HG03342 (cell line): Measurements from ENCODE around the gene PSD4.

ENCODE experiments used
- ATAC-seq: cut with Tn5 transposase; IDR thresholded peaks from one replicate; pipeline ENCODE4 v1.9.1; 2021; ENCODE audit warnings: mild to moderate bottlenecking, moderate library complexity; ENCODE audit not compliant: unreplicated experiment

The PSD4 gene

DNA sequence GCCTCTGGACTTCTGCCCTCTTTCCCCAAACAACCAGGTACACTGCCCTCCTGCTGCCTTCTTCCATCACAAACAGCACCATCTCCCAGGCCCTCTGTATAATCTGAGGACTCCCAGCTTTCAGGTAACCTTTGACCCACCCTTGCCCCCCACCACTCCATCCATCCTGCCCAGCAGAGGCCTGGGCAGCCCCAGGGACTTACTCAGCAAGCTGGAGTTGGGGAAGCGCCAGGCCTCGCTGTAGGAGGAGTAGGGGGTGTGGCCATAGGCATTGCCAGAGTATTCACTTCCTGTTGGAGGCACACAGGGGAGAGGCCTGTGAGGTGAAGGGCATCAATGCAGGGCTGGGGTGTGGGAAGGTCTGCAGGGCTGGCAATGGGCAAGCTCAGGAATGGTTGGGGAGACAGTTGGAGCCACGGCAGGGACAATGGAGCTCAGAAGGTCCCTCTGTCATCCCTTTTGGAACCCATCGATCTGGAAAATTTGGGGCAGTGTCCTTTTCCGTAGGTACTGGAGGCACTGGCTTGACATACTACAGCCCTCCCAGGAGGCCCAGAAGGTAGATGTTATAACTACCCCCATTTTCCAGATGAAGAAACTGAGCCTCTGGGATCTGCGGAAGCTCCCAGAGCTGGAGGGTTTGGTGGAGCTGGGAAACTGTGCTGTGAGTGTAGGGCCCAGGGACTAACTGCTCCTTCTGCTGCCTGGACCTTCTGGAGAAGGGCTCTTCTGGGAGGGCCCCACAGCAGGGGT, 46.3 kb downstream of the PSD4 start:
- no peak for ATAC-seq

DNA sequence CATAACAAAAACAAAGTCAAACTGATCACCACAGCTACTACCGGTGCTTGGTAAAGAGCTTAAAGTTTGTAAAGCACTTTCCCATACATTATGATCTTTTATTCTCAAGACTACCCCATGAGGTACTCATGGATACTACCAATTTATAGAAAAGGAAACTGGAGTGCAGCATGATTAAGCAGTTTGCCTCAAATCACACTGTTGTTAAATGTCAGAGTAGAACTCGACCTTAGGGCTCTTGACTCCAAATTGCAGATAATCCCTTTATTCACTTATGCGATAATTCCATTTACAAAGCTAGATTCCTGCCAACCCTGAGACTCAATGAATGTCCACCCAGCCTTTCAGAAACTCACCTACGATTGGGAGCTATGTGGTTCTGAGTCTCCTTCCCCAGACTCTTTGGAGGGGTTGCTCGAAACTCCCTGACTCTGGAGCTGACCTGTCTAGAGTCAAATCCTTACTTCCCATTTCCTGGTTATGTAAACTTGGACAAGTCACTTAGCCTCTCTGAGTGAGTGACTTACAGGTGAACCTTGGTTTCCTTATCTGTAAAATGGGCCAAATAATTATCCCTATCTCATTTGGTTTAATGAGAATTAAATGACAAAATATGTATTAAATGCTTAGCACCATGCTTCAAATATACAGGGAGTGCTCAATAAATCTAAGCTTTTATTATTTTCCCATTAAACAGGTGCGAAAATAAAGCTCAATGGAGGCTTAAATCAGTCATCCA, 47.4 kb downstream of the PSD4 start:
- ATAC-seq, result no peak

DNA sequence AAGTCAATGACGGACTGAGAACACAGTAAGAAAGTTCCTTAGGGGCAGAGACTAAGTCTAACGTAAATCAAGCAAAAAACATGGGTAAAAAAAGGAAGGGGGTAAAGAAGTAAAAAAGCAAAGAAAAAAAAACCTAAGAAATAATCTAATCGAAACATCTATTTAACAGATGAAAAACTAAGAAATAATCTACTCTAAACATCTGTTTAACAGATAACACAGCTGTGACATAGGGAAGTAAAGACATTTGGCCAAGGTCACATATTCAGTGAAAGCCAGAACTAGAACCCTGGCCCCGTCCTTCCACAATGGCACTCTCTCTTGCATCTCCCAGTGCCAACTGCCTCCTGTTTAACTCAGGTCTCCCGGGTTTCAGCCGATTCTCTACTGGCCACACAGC, 48.1 kb downstream of the PSD4 start:
- ATAC-seq, result no peak

DNA sequence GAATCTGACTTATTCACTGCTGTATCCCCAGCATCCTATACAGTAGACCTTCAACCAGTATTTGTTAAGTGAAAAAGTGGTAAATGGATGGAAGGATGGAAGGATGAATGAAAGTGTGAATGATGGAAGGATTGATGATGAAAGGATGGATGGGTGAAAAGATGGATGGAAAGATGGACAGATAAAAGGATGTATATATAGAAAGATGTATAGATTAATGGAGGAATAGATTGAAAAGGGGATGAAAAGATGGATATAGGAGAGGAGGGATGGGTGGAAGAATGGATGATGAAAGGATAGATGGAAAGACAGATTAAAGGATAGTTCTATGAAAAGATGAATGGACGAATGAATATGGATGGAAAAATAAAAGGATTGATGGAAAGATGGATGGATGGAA, 50.0 kb downstream of the PSD4 start:
- ATAC-seq, result no peak

DNA sequence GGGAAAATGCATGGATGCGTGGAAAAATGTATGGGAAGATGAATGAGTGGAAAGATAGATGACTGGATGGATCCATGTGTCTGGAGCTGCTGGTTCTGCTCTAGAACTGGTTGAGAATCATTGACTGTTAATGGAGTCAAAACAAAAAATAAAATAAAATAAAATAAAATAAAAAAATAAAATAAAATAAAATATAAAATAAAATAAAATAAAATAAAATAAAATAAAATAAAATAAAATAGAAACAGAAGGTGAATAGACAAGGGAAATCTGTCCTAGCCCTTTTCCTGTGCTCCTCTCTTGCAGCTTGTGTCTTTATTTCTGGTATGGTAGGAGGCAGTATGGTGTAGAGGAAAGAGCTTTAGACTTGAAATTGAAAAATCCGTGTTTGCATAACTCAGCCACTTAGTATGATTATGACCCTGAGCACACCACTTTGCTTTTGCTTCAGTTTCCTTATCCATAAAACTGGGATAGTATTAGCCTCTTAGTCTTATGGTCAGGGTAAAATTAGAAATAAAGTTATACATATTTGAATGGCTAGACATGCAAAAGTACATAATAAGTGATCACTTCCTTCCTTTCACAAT, 51.0 kb downstream of the PSD4 start:
- ATAC-seq, result no peak

DNA sequence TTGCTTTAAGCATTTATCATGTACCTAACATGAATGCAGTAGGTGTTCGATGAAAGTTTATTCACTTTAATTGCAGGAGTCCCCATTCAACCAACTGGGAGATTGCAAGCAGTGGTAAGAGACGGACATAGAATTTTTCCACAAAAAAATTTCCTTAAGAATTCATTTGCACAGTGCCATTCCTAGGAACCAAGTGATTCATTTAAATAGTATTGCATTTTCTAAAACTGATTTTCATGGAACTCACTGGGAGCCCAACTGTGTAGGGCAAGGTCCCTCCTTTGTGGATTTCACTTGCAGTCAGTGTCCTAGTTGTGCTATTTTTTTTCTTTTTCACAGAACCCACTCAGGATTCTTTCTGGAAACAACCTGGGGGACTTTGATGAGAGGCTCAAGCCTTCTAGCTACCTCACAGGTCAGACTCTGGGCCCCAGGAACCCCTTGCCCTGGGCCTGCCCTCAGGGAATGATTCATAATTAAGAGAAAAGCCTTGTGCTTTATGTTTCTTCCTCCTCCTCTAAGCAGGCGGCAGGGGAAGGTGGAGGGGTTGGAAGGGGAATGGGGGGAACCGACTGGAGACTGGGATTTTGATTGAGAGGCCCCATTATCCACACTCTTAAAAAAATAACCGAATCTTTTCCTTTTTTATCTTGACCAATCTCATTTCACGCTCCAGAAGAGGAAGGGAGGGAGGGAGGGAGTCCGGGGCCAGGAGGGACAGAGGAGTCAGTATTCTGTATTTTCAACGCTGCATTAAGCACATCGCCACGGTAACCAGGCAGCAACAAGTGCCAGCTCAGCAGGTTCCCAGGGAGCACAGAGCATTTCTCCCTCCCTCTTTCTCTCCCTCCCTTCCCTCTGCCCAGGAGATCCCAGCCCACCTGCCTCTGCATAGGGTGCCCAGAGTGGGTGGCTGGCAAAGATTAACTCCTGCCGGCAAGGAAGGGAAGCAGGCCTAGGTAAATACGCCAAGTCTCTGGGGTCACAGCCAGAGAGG, 51.8 kb downstream of the PSD4 start:
- ATAC-seq, result no peak

DNA sequence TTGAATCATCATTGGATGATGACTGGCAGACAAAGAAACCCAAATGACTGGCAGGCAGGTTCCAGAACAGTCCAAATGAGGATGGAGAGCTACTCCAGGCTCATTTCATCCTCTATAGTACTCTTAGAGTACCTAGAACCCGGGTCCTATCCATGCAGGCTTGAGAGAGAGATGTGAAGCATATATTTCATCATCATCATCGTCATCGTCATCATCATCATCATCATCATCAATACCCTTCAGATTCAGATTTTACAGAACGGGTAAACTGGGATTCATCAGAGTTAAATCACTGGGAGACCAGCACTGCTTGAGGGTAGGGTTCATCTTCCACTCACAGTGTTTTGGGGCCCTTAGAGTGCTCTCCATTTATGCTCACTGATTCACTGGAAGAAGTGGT, 52.7 kb downstream of the PSD4 start:
- no peak for ATAC-seq

DNA sequence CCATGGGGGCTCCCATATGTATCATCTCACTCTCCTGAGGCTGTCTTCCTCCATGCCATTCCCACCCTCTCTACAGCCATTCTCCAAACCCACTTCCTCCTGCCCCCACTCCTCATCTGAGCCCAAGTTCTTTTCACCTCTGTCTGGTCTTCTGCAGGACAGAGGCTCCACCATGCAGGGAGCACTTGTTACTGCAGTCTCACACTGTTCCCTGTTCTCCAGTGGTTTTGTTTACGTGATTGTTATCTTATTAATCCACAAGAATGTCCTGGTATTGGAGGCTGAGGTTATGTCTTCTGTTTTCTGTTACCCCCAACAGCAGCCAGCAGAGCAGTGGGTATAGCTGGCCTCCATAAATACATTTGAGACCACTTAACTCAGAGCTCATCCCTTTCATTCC, 53.5 kb downstream of the PSD4 start:
- no peak for ATAC-seq

DNA sequence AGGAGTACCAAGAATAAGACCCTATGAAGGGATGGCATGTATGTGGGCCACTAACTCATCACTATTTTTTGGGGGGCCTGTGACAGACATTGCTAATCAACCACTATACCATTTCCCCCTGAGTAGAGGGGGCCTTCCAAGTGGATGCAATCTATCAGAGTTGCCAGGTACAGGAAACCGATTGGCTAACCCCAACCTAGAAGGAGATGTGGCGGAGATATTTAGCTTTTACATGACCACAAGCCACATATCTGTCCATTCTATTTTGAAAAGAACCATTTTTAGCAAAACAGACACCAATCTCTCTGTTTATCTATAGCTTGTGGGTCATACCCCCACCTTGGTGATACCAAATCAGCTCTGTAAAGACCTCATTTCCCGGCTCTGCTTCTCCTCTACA, 53.9 kb downstream of the PSD4 start:
- no peak for ATAC-seq

DNA sequence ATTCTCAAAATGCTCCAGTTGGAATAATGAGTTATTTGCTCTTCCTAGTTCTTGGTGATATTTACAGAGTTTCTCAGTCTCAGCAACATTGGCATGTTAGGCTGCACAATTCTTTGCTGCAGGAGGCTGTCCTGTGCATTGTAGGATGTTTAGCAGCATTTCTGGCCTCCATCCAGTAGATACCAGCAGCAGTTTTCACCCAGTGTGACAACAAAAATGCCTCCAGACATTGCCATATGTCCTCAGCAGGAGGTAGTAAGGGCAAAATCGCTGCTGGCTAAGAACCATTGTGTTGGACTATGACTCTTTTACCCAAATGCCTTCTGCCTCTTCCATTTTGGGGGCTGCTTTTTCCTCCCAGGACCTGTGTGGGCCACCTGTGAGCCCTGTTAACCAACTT, 54.6 kb downstream of the PSD4 start:
- no peak for ATAC-seq

DNA sequence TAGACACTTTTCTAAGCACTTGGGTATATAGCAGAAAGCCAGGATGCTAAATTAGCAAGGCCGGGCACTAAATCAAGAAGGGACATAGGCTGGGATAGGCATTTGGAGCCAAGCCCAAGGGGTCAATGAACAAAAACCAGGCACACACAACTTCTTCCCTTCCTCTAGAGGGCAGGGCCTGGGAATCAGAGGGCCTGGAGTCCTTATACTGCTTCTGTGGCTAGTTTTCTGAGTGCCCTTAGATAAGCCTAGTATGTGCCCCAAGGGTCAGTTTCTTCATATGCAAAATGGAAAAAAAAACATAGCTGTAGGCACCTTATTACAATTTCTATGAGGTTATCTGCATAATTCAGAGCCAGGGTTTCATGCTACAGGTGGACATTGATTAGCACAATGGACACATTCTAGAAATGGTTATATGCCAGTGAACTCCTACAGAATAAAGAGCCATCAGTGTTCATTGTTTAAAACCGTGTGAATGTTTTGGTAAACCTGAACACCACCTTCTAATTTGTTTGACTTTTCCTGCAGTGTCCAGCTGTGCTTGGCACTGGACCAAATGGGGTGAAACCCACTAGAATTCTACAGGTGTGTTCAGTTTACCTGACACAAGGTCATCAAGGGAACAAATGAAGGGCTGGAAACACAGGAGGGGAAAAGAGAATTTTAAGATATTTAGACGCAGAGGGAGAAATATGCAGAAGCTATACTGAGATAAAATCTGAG, 55.4 kb downstream of the PSD4 start:
- no peak for ATAC-seq

DNA sequence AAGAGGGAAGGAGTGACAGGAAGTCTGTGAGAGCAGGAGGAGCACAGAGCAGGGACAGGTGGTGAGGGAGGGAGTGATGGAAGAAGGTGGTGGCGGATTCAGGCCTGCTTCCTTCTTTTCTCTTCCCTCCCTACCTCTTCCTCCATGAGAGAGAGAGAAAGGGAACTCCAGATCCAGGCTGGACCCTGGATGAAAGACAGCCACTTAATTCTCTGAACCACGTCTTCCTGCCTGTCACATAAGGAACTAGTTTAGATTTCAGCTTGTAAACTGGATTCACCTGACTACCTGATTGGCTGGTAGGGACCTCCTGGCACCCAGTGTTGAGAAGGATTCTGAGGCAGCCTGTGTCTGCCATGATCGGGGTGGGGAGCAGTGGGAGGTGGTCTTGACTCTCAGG, 56.0 kb downstream of the PSD4 start:
- ATAC-seq, result no peak

DNA sequence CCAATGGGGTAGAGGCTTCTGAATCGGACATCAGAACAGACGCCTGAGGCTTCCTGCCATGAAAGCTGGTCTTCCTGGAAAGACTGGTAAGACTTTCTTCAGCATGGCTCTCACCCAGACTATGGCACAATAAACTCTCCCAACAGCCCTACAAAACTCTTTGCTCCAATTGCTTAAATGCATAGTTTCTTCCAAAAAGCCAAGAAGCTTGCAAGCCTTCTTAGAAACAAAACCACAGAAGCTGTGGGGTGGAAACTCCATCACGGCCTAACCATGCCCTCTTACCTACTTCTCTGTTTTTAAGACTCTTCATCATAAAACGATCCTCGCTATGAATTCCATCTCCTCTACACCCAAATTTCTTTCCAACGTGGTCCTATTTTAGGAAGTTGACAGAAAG, 56.8 kb downstream of the PSD4 start:
- ATAC-seq, result no peak

DNA sequence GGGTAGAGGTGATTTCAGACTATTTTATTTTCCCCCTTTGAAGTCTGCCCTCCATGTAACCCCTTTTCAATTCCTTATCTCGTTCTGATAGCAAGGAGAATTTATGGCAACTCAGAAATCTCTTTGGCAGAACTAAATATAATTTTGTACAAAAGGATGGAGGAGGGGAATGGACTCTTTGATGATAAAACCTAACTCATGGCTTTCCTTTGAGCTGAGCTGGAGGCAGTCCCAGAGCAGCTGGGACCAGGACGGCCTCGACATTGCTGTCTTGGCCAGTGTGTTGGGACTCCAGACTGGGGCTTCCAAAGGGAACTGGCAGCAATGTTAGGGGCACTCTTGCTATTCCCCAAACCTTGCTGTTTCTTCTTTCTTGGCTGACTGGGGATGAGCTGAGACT, 57.3 kb downstream of the PSD4 start:
- ATAC-seq, result no peak

DNA sequence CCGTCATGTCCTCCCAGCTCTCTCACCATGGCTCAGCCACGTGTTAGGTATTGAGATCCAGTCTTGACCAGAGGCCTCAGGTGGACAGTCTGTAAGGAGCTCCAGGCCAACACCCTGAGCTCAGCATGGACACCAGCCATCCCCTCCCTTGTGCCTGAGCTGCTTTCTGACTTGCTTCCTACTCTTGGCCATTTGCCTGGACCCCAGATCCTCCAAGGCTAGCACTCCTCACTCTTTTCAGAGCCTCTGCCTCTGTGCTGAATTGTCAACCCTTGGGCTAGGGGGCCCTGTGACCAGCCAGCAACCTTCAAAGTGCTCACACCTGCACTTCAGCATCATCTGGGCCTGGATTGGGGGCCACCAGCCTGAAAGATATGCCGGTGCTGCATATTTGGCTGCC, 58.4 kb downstream of the PSD4 start:
- no peak for ATAC-seq

DNA sequence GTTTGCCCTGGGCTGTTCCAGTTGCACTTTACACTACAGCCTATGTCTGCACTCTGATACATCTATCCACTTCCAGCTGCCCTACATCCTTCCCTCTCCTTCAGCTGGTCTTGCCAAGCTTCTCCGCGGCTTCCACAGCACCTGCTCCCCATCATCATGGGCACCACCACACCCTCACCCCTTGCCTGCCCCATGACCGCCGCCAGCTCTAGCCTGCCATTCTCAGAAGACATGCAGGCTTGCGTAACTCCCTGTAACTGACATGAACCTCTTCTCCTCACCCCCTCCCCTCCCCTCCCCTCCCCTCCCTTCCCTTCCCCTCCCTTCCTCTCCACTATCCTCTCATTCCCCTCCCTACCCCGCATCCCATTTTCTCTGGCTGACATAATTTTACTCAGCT, 59.0 kb downstream of the PSD4 start:
- ATAC-seq, result no peak

DNA sequence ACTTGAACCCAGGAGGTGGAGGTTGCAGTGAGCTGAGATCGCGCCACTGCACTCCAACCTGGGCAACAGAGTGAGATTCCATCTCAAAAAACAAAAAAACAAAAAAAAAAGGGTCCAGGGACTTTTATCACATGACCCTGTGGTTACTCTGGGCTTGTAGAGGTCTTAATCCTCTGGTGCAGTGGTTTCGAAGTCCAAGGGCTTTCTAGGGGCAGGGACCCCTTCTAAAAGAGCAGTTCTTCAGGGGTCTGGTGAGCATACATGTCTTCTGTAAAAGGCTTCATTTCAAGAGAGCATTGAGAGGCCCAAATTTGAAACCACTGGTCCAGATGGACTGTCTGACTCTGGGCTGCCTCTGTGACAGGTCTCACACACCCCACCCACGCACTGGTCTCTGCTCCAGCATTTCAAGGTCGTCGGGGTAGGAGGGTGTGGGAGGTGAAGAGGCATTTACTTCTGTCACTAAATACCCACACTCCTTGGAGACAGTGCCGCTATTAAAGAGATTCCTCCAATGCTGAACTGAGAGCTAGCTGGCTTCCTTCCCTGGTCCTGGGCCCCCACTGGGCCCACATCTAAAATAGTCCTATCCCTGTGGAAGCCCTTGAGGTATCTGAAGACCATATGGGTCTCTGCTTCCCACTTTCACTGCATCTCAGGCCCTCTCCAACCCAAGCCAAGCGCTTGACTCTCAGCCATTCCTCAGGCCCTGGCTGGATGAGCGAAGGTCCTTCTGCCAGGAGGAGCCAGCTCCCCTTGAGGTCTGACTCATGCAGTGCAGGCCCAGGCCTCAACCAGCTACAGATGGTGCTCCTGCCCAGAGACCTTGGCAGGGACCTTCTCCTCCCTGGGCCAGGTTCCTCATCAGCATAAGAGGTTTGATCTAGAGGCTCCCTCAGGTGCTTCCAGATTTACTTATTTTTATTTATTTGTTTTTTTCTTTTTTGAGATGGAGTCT, 60.1 kb downstream of the PSD4 start:
- no peak for ATAC-seq

DNA sequence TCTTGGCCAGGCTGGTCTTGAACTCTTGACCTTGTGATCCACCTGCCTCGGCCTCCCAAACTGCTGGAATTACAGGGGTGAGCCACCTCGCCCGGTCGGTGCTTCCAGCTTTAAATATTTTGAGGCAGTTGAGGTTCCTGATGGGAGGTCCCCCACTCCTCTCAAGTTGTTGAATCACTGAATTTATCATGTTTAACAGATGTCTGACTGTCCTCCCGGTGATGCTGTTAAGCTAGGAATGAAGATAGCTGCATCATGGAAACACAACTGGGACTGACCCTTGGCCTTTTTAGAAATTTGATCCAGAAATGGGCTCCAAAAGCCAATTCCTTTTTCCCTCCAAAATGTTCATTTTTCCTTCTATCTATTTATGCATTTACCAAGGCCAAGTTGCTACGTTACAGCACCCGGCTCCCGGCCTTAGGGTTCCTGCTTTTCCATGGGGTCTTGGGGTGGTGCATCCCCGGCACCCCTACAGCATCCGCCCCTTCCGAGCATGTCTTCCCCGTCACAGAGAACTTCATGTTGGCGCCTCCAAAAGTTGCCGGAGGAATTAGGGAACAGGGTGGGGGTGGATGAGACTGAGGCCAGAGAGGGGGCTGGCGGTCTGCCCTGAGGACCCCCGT, 61.1 kb downstream of the PSD4 start:
- ATAC-seq, result no peak
